Endothelial cell of umbilical vein (primary cell): ENCODE measurements around the gene PRUNE2. TPM values are rescaled to one million over a fixed set of nuclear protein-coding genes. Genes with fewer than 3 reads are reported as not detected.

ENCODE experiments used
- BruUV-seq: library from RNA; stranded (reverse); fragments of 400-500 nt; replicated peaks from 2 replicates; lab custom pipeline; 2021; lab: Mats Ljungman, UMichigan
- CTCF ChIA-PET: fragments of 300-600, 350-600 bp; sonication (Branson Sonifier 250); formaldehyde crosslinking; loops from one replicate; lab custom pipeline; 2021; ENCODE audit warnings: antibody characterized with exemption, inconsistent platforms; lab: Charles Lee
- POLR2A ChIA-PET: fragments of 300-600, 350-600 bp; sonication (Branson Sonifier 250); formaldehyde crosslinking; loops from one replicate; lab custom pipeline; 2021; ENCODE audit warnings: antibody characterized with exemption, inconsistent platforms; lab: Charles Lee
- DNase-seq: peaks from one replicate; pipeline ENCODE4 v3.0.0-alpha.2; 2011; ENCODE audit warnings: low read depth, low spot score
- FAIRE-seq: peaks from 2 replicates; lab custom pipeline; 2011; peaks lifted over from hg19 to GRCh38; lab: Jason Lieb, UNC
- H2AFZ ChIP-seq: 2 replicates; pipeline ENCODE4 v1.6.0; 2012; ENCODE audit warnings: low read depth, low read length, control low read depth, inconsistent platforms
- H3K27ac ChIP-seq: 2 replicates; pipeline ENCODE4 v1.5.1; 2011; ENCODE audit warnings: low read depth, mild to moderate bottlenecking, control low read depth, low read length, moderate library complexity; ENCODE audit not compliant: insufficient read depth
- H3K27me3 ChIP-seq, 2 experiments: 2 replicates each; pipeline versions ENCODE4 v1.6.0 to v1.6.1; 2011; ENCODE audit warnings: low read length in 2 of 2, mixed read lengths in 1 of 2; ENCODE audit not compliant: control insufficient read depth in 2 of 2, insufficient read depth in 2 of 2
- H3K36me3 ChIP-seq, 2 experiments: 2 replicates in 1 of 2; 3 replicates in 1 of 2; pipeline ENCODE4 v1.5.1; 2011; ENCODE audit warnings: low read length in 2 of 2, mild to moderate bottlenecking in 1 of 2, moderate library complexity in 1 of 2; ENCODE audit not compliant: control insufficient read depth in 2 of 2, insufficient read depth in 2 of 2; ENCODE audit errors: extremely low read depth in 1 of 2
- H3K4me1 ChIP-seq: 3 replicates; pipeline ENCODE4 v1.5.1; 2011; ENCODE audit warnings: mild to moderate bottlenecking, low read length; ENCODE audit not compliant: control insufficient read depth, insufficient read depth; ENCODE audit errors: extremely low read depth
- H3K4me2 ChIP-seq: 2 replicates; pipeline ENCODE4 v1.6.1; 2011; ENCODE audit warnings: low read length, control low read depth, mixed read lengths; ENCODE audit not compliant: insufficient read depth
- H3K4me3 ChIP-seq, 3 experiments: fragments of 200-600 bp in 1 of 3; sonication (generic), shearing (Covaris generic) in 1 of 3; replicated peaks in 1 of 3; 2 replicates each; pipeline ENCODE4 v1.5.1; 2011 to 2016; ENCODE audit warnings: control low read depth in 3 of 3, low read length in 3 of 3, mild to moderate bottlenecking in 2 of 3, inconsistent platforms in 1 of 3, low read depth in 1 of 3, moderate library complexity in 1 of 3; ENCODE audit not compliant: insufficient read depth in 1 of 3
- H3K79me2 ChIP-seq: 2 replicates; pipeline ENCODE4 v1.6.0; 2012; ENCODE audit warnings: low read length, inconsistent platforms; ENCODE audit not compliant: control insufficient read depth, insufficient read depth
- H3K9ac ChIP-seq: replicated peaks from 2 replicates; pipeline ENCODE3; 2011; ENCODE audit warnings: low read length, control low read depth; ENCODE audit not compliant: insufficient read depth; ENCODE audit errors: extremely low read depth
- H3K9me1 ChIP-seq: replicated peaks from 3 replicates; pipeline ENCODE4 v1.6.0; 2011; ENCODE audit warnings: mild to moderate bottlenecking, low read length; ENCODE audit not compliant: control insufficient read depth, insufficient read depth; ENCODE audit errors: extremely low read depth
- H3K9me3 ChIP-seq: replicated peaks from 2 replicates; pipeline ENCODE4 v1.5.1; 2012; ENCODE audit warnings: low read length, inconsistent platforms; ENCODE audit not compliant: control insufficient read depth, insufficient read depth
- H4K20me1 ChIP-seq: replicated peaks from 2 replicates; pipeline ENCODE3; 2011; ENCODE audit warnings: mild to moderate bottlenecking, low read length; ENCODE audit not compliant: control insufficient read depth, insufficient read depth; ENCODE audit errors: extremely low read depth
- CTCF ChIP-seq, 2 donors: IDR thresholded peaks; 1 replicate in 1 of 2; 2 replicates in 1 of 2; pipeline ENCODE4 v1.5.1; 2011; ENCODE audit warnings: low read length in 2 of 2, mild to moderate bottlenecking in 2 of 2, moderate library complexity in 2 of 2, control low read depth in 1 of 2, inconsistent platforms in 1 of 2, low read depth in 1 of 2; ENCODE audit not compliant: insufficient read depth in 1 of 2; ENCODE audit errors: extremely low read depth in 1 of 2
- EZH2 ChIP-seq: IDR thresholded peaks from 2 replicates; pipeline ENCODE4 v1.6.1; 2012; ENCODE audit warnings: borderline replicate concordance, low read depth, mild to moderate bottlenecking, moderate library complexity, low read length, inconsistent platforms; ENCODE audit not compliant: severe bottlenecking
- FOS ChIP-seq: IDR thresholded peaks from 2 replicates; pipeline ENCODE4 v1.6.1; 2011; ENCODE audit warnings: mild to moderate bottlenecking, low read length, moderate library complexity, borderline replicate concordance; ENCODE audit not compliant: insufficient read depth
- GATA2 ChIP-seq: IDR thresholded peaks from 2 replicates; pipeline ENCODE4 v1.7.0; 2011; ENCODE audit warnings: low read depth, mild to moderate bottlenecking, moderate library complexity, mixed read lengths, low read length; ENCODE audit not compliant: insufficient read length, insufficient read depth
- MAX ChIP-seq: IDR thresholded peaks from 2 replicates; pipeline ENCODE4 v1.6.1; 2011; ENCODE audit not compliant: insufficient read depth, insufficient read length
- MYC ChIP-seq: IDR thresholded peaks from one replicate; pipeline ENCODE4 v1.6.1; 2011; ENCODE audit warnings: mild to moderate bottlenecking, low read depth, low read length
- dilution Hi-C: fragments of 300-500 bp; cut with MboI; formaldehyde crosslinking; loops from one replicate; pipeline ENCODE4 v1.15.0; 2019; ENCODE audit warnings: low sequenced_read_pairs; ENCODE audit not compliant: extremely low pct_ligation_motif_present
- intact Hi-C: fragments of 100-400 bp; cut with micrococcal nuclease; formaldehyde crosslinking; loops from one replicate; pipeline ENCODE4 v1.10.0; 2022
- polyA plus RNA-seq, 4 experiments: library from polyadenylated mRNA; depleted of rRNA in 3 of 4; stranded (reverse) in 3 of 4; unstranded in 1 of 4; fragments of >200 nt; gene quantifications; 2 replicates each; pipeline versions ENCODE4 v1.2.1 to v1.2.3, GENCODE V29; 2011 to 2012; ENCODE audit warnings: missing spikeins in 1 of 4
- total RNA-seq: library from RNA; stranded (reverse); gene quantifications from 2 replicates; pipeline ENCODE4 v1.2.3, GENCODE V29; 2021

Gene PRUNE2
- total and polyA plus RNA-seq, 2 donors (not counting 3 experiments of a cell fraction or from before 2014, with no cell fraction given), result 15.8 to 21.7 TPM

GRCh38 chr9:76628155-76628554, 277.8 kb downstream of the PRUNE2 start:
- Histone ChIP-seq H3K36me3 (no peaks in the 10 kb centered on the region), H3K9ac (no peak overlapping the region), H3K4me1 (no peaks in the 10 kb centered on the region), H3K9me3 (no peaks in the 10 kb centered on the region), H3K27ac (no peak overlapping the region), H3K4me2 (no peak overlapping the region), H3K9me1 (no peaks in the 10 kb centered on the region), H3K27me3 (no peaks in the 10 kb centered on the region), H3K4me3 (no peak overlapping the region), H3K79me2 (no peaks in the 10 kb centered on the region), H2AFZ (no peak overlapping the region), H4K20me1 (no peaks in the 10 kb centered on the region)
- FAIRE-seq, result no peak
- ChIA-PET CTCF (no interaction called here), POLR2A (no interaction called here)
- dilution Hi-C loops (no loop called here), intact Hi-C loops (no loop called here)
- no peak for DNase-seq
- BruUV-seq, result no TSS peak
- TF ChIP-seq EZH2 (no peak), GATA2 (no peak), MYC (no peak), FOS (no peak), MAX (no peak), CTCF (IDR thresholded peaks at IDR 0.05; ENCODE audit: extremely low read depth in 1 of 2, insufficient read depth in 1 of 2, low read depth in 1 of 2, low read length in 2 of 2) (no peak)
